HFFc6 (cell line): Measurements from ENCODE around the gene POU5F2. TPM values are rescaled to one million over a fixed set of nuclear protein-coding genes. Genes with fewer than 3 reads are reported as not detected.

Source experiments
- DNase-seq: peaks from one replicate; pipeline ENCODE4 v3.0.0-alpha.2; 2018
- H3K27ac Mint-ChIP-seq: 2 replicates; pipeline ENCODE4 v1.8.0; 2020; ENCODE audit warnings: mild to moderate bottlenecking, mixed read lengths
- H3K27me3 Mint-ChIP-seq: 2 replicates; pipeline ENCODE4 v1.8.0; 2021; ENCODE audit warnings: mild to moderate bottlenecking, moderate library complexity, mixed read lengths; ENCODE audit not compliant: insufficient read depth
- H3K36me3 Mint-ChIP-seq: 2 replicates; pipeline ENCODE4 v1.8.0; 2021; ENCODE audit warnings: low read depth, mixed read lengths
- H3K4me1 Mint-ChIP-seq: 2 replicates; pipeline ENCODE4 v1.8.0; 2020; ENCODE audit warnings: low read depth, mixed read lengths
- H3K4me3 Mint-ChIP-seq: 2 replicates; pipeline ENCODE4 v1.8.0; 2020; ENCODE audit warnings: mild to moderate bottlenecking, moderate library complexity, mixed read lengths
- H3K9me3 Mint-ChIP-seq: 2 replicates; pipeline ENCODE4 v1.8.0; 2020; ENCODE audit warnings: mild to moderate bottlenecking, mixed read lengths
- CTCF ChIP-seq: fragments of 200-600 bp; sonication (generic); IDR thresholded peaks from 2 replicates; pipeline ENCODE4 v1.5.0; 2021; ENCODE audit warnings: antibody characterized with exemption, mild to moderate bottlenecking
- total RNA-seq, 6 experiments: library from RNA; stranded (reverse); fragmentation: NEBNext Ultra II Directional; extraction: Animal tissue kit (Norgen Biotek cat#: 25700); gene quantifications; 2 replicates in 1 of 6; 3 replicates in 5 of 6; pipeline ENCODE4 v1.2.3, GENCODE V29; 2021

The POU5F2 gene
- total RNA-seq, 6 experiments from 2014 or later = 0.05 to 0.12 (median 0.08) TPM

GRCh38 chr5:93724791-93725190 lies 16.6 kb downstream of the POU5F2 start:
- DNase-seq = no peak
- Mint-ChIP-seq H3K27me3 (peaks cover 2% of the 10 kb centered on the region; the same call in 1 of the 2 replicates), H3K27ac (no peak overlapping the region), H3K4me3 (no peak overlapping the region), H3K4me1 (peaks cover 18% of the 10 kb centered on the region), H3K36me3 (no peaks in the 10 kb centered on the region), H3K9me3 (no peaks in the 10 kb centered on the region)
- no peak for TF ChIP-seq CTCF

- no peaks in the 10 kb centered on the region for H3K36me3 Mint-ChIP-seq
- no peak overlapping the region for H3K4me3 Mint-ChIP-seq
- no peak for DNase-seq
- H3K9me3 Mint-ChIP-seq = no peaks in the 10 kb centered on the region
- TF ChIP-seq CTCF = no peak
- peaks cover 18% of the 10 kb centered on the region for H3K4me1 Mint-ChIP-seq
- H3K27me3 Mint-ChIP-seq = no peaks in the 10 kb centered on the region
- no peak overlapping the region for H3K27ac Mint-ChIP-seq
Observed at GRCh38 chr5:93723681-93724080, 17.7 kb downstream of the POU5F2 start.

GRCh38 chr5:93723005-93723404 lies 18.4 kb downstream of the POU5F2 start:
- H3K27ac Mint-ChIP-seq = no peak overlapping the region
- no peaks in the 10 kb centered on the region for H3K27me3 Mint-ChIP-seq
- H3K36me3 Mint-ChIP-seq = no peaks in the 10 kb centered on the region
- peaks cover 18% of the 10 kb centered on the region for H3K4me1 Mint-ChIP-seq
- DNase-seq = peak; percentile 33
- H3K9me3 Mint-ChIP-seq = no peaks in the 10 kb centered on the region
- no peak overlapping the region for H3K4me3 Mint-ChIP-seq
- no peak for TF ChIP-seq CTCF

- Mint-ChIP-seq H3K9me3 (no peaks in the 10 kb centered on the region), H3K4me3 (no peak overlapping the region), H3K4me1 (peaks cover 18% of the 10 kb centered on the region), H3K27me3 (no peaks in the 10 kb centered on the region), H3K36me3 (no peaks in the 10 kb centered on the region), H3K27ac (no peak overlapping the region)
- DNase-seq = no peak
- no peak for TF ChIP-seq CTCF
Observed at GRCh38 chr5:93722588-93722987, 18.8 kb downstream of the POU5F2 start.

- DNase-seq = no peak
- no peaks in the 10 kb centered on the region for H3K9me3 Mint-ChIP-seq
- no peak overlapping the region for H3K4me3 Mint-ChIP-seq
- H3K27ac Mint-ChIP-seq = no peak overlapping the region
- H3K4me1 Mint-ChIP-seq = peaks cover 18% of the 10 kb centered on the region
- H3K27me3 Mint-ChIP-seq = no peaks in the 10 kb centered on the region
- no peaks in the 10 kb centered on the region for H3K36me3 Mint-ChIP-seq
- no peak for TF ChIP-seq CTCF
Observed at GRCh38 chr5:93721511-93721910, 19.9 kb downstream of the POU5F2 start.

GRCh38 chr5:93721071-93721470 lies 20.3 kb downstream of the POU5F2 start:
- H3K4me3 Mint-ChIP-seq = no peak overlapping the region
- TF ChIP-seq CTCF = no peak
- no peak overlapping the region for H3K27ac Mint-ChIP-seq
- H3K36me3 Mint-ChIP-seq = no peaks in the 10 kb centered on the region
- H3K27me3 Mint-ChIP-seq = no peaks in the 10 kb centered on the region
- no peaks in the 10 kb centered on the region for H3K9me3 Mint-ChIP-seq
- no peak for DNase-seq
- H3K4me1 Mint-ChIP-seq = peaks cover 18% of the 10 kb centered on the region
